GM12878 (cell line): ENCODE data around the gene CFP. TPM values are rescaled to one million over a fixed set of nuclear protein-coding genes. Genes with fewer than 3 reads are reported as not detected.

ENCODE experiments used
- ATAC-seq: fragments of 200-7000 bp; cut with Tn5 transposase; 3 replicates; pipeline ENCODE4 v1.9.1; 2020; ENCODE audit warnings: mild to moderate bottlenecking, moderate library complexity
- BruUV-seq: library from RNA; stranded (reverse); fragments of 400-500 nt; replicated peaks from 2 replicates; lab custom pipeline; 2021; lab: Mats Ljungman, UMichigan
- CTCF ChIA-PET: fragments of 300-600 bp; sonication (Branson Sonifier 250); formaldehyde crosslinking; extraction: SDS; loops from one replicate; lab custom pipeline; 2021; ENCODE audit warnings: inconsistent platforms; lab: Yijun Ruan, JAX
- POLR2A ChIA-PET: fragments of 350-600 bp; formaldehyde crosslinking; extraction: SDS; loops from one replicate; lab custom pipeline; 2021; ENCODE audit warnings: inconsistent platforms; lab: Charles Lee
- RAD21 ChIA-PET: fragments of 300-600 bp; sonication (Branson Sonifier 250); formaldehyde crosslinking; loops from one replicate; lab custom pipeline; 2023; ENCODE audit warnings: antibody characterized with exemption; ENCODE audit not compliant: unreplicated experiment; lab: Charles Lee
- SMC1A ChIA-PET: fragments of 300-600 bp; sonication (Branson Sonifier 250); formaldehyde crosslinking; loops from one replicate; lab custom pipeline; 2023; ENCODE audit not compliant: unreplicated experiment, uncharacterized antibody; lab: Charles Lee
- DNase-seq: peaks from one replicate; pipeline ENCODE4 v3.0.0-alpha.2; 2011; ENCODE audit warnings: low read depth, low spot score
- FAIRE-seq: peaks from 3 replicates; lab custom pipeline; 2011; peaks lifted over from hg19 to GRCh38; lab: Jason Lieb, UNC
- H2AFZ ChIP-seq: 2 replicates; pipeline ENCODE4 v1.6.0; 2011; ENCODE audit warnings: low read depth, low read length, control low read depth; ENCODE audit not compliant: control insufficient read depth
- H3K27ac ChIP-seq: 2 replicates; pipeline ENCODE4 v1.5.1; 2011; ENCODE audit warnings: control low read depth; ENCODE audit not compliant: control insufficient read depth, insufficient read depth
- H3K27me3 ChIP-seq, 2 experiments: replicated peaks in 1 of 2; 2 replicates each; pipeline versions ENCODE4 v1.6.0 to v1.6.1; 2011; ENCODE audit warnings: low read length in 1 of 2; ENCODE audit not compliant: control insufficient read depth in 2 of 2, insufficient read depth in 2 of 2
- H3K36me3 ChIP-seq, 2 experiments: 2 replicates each; pipeline ENCODE4 v1.5.1; 2011; ENCODE audit warnings: low read length in 1 of 2; ENCODE audit not compliant: control insufficient read depth in 2 of 2, insufficient read depth in 2 of 2
- H3K4me1 ChIP-seq: 2 replicates; pipeline ENCODE4 v1.6.1; 2011; ENCODE audit warnings: mild to moderate bottlenecking, low read length, moderate library complexity, mixed read lengths; ENCODE audit not compliant: control insufficient read depth, insufficient read depth
- H3K4me2 ChIP-seq: 2 replicates; pipeline ENCODE4 v1.6.0; 2011; ENCODE audit warnings: control low read depth; ENCODE audit not compliant: control insufficient read depth, insufficient read depth
- H3K4me3 ChIP-seq: fragments of 200-600 bp; sonication (generic); 2 replicates; pipeline ENCODE4 v1.5.1; 2016
- H3K79me2 ChIP-seq: 2 replicates; pipeline ENCODE4 v1.6.0; 2011; ENCODE audit warnings: low read length; ENCODE audit not compliant: control insufficient read depth, insufficient read depth
- H3K9ac ChIP-seq: 2 replicates; pipeline ENCODE4 v1.8.0; 2011; ENCODE audit warnings: low read length, control low read depth, mixed read lengths; ENCODE audit not compliant: control insufficient read depth, insufficient read depth
- H3K9me3 ChIP-seq: replicated peaks from 3 replicates; pipeline ENCODE4 v1.5.1; 2011; ENCODE audit warnings: mild to moderate bottlenecking, low read length; ENCODE audit not compliant: control insufficient read depth, insufficient read depth
- H4K20me1 ChIP-seq: 2 replicates; pipeline ENCODE4 v1.6.0; 2011; ENCODE audit not compliant: control insufficient read depth, insufficient read depth
- ATF7 ChIP-seq: fragments of 450-650 bp; IDR thresholded peaks from 2 replicates; pipeline ENCODE4 v1.6.1; 2016; ENCODE audit warnings: low read depth, mild to moderate bottlenecking
- CBFB ChIP-seq: IDR thresholded peaks from 2 replicates; pipeline ENCODE4 v1.6.1; 2016; ENCODE audit warnings: antibody characterized with exemption, low read depth
- EED ChIP-seq: sonication (generic); IDR thresholded peaks from 2 replicates; pipeline ENCODE4 v1.6.1; 2016; ENCODE audit warnings: antibody characterized with exemption, low read depth
- IKZF2 ChIP-seq, 2 experiments: fragments of 450-650 bp; IDR thresholded peaks; 2 replicates each; pipeline ENCODE4 v1.6.1; 2017; ENCODE audit warnings: mild to moderate bottlenecking in 2 of 2, moderate library complexity in 2 of 2
- JUND ChIP-seq: IDR thresholded peaks from 2 replicates; pipeline ENCODE4 v1.6.1; 2012; ENCODE audit warnings: low read depth, mild to moderate bottlenecking, low read length, improper control_type of control experiment, moderate library complexity
- MEF2A ChIP-seq: IDR thresholded peaks from 2 replicates; pipeline ENCODE4 v1.6.1; 2011; ENCODE audit warnings: low read depth, mild to moderate bottlenecking, low read length, moderate library complexity; ENCODE audit not compliant: insufficient read depth
- MTA3 ChIP-seq: IDR thresholded peaks from 2 replicates; pipeline ENCODE4 v1.6.1; 2012; ENCODE audit warnings: low read length, inconsistent platforms, borderline replicate concordance
- NFYB ChIP-seq: IDR thresholded peaks from 2 replicates; pipeline ENCODE4 v1.6.1; 2011; ENCODE audit warnings: low read depth, mild to moderate bottlenecking, low read length, improper control_type of control experiment, moderate library complexity; ENCODE audit not compliant: insufficient read depth
- RAD51 ChIP-seq: fragments of 450-650 bp; IDR thresholded peaks from 2 replicates; pipeline ENCODE4 v1.6.1; 2016; ENCODE audit warnings: moderate library complexity, mild to moderate bottlenecking, inconsistent platforms
- SPI1 ChIP-seq: IDR thresholded peaks from 2 replicates; pipeline ENCODE4 v1.6.1; 2011; ENCODE audit warnings: low read depth, mild to moderate bottlenecking, low read length, moderate library complexity, borderline replicate concordance; ENCODE audit not compliant: insufficient read depth
- TARDBP ChIP-seq: IDR thresholded peaks from 2 replicates; pipeline ENCODE4 v1.6.1; 2016; ENCODE audit warnings: borderline replicate concordance
- in situ Hi-C: fragments of 300-500 bp; cut with MboI; formaldehyde crosslinking; loops from 9 replicates; pipeline ENCODE4 v1.14.3; 2018; ENCODE audit warnings: mixed read lengths
- intact Hi-C: fragments of 100-400 bp; cut with micrococcal nuclease; formaldehyde crosslinking; loops from one replicate; pipeline ENCODE4 v1.14.2; 2022; ENCODE audit not compliant: unreplicated experiment
- polyA plus RNA-seq, 11 experiments: library from polyadenylated mRNA; depleted of rRNA in 4 of 11; unstranded in 6 of 11; stranded (reverse) in 5 of 11; fragments of >200 nt; fragmentation: Nextera tagmentation in 4 of 11; fragmentation: Illumina TruSeq in 1 of 11; extraction: Ambion mirVana in 4 of 11; extraction: Trizol in 1 of 11; gene quantifications; 1 replicate in 1 of 11; 2 replicates in 10 of 11; pipeline versions ENCODE4 v1.2.1 to v1.2.3, GENCODE V29; 2011 to 2016; ENCODE audit warnings: inconsistent platforms in 2 of 11, missing spikeins in 2 of 11, low read depth in 1 of 11
- total RNA-seq, 4 experiments: library from RNA; depleted of rRNA in 3 of 4; stranded (reverse); fragments of >200 nt in 3 of 4; fragmentation: Illumina TruSeq in 1 of 4; extraction: Trizol in 1 of 4; gene quantifications; 2 replicates each; pipeline versions ENCODE4 v1.2.1 to v1.2.3, GENCODE V29; 2013 to 2021
- TF ChIP-seq, protein P1 (sequence below): fragments of 450-650 bp; formaldehyde crosslinking; IDR thresholded peaks from 2 replicates; pipeline ENCODE4 v1.5.0; 2022; ENCODE audit warnings: mild to moderate bottlenecking, missing genetic modification characterization
- TF ChIP-seq, protein P2 (sequence below): IDR thresholded peaks from 2 replicates; pipeline ENCODE4 v1.6.1; 2011; ENCODE audit warnings: low read depth, low read length, improper control_type of control experiment, borderline replicate concordance

CFP gene
- total and polyA plus RNA-seq, 10 of the 15 experiments (the other 5 are each of a cell fraction or from before 2014, with no cell fraction given): 0.72 to 10.1 (median 2.8) TPM

DNA sequence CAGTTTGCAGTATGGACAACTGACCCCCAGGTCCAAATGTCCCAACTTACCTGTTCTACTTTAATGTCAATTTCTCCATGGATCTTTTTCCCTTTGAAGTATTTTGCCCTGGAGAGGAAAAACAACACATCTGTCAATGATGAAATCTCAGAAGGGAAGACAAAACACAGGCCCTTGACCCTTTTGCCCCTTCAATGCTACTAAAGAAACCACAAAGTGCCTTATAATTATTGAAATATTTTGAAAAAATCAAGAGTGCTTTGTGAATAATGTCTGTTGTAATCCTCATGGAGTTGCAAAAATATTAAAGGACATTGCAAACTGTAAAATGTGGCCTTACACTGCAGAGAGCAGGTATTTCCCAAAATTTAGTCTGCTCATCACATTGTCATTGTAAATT lies 22.6 kb downstream of the CFP start:
- Histone ChIP-seq H3K4me1 (no peaks in the 10 kb centered on the region), H3K27ac (no peak overlapping the region), H3K79me2 (no peaks in the 10 kb centered on the region), H3K4me3 (no peak overlapping the region), H3K27me3 (no peaks in the 10 kb centered on the region), H3K36me3 (no peaks in the 10 kb centered on the region), H3K9ac (no peak overlapping the region), H3K9me3 (no peaks in the 10 kb centered on the region), H2AFZ (no peak overlapping the region), H3K4me2 (no peak overlapping the region), H4K20me1 (no peaks in the 10 kb centered on the region)
- no TSS peak for BruUV-seq
- ATAC-seq (no peak), DNase-seq (no peak), FAIRE-seq (no peak)
- TF ChIP-seq, protein P1, sequence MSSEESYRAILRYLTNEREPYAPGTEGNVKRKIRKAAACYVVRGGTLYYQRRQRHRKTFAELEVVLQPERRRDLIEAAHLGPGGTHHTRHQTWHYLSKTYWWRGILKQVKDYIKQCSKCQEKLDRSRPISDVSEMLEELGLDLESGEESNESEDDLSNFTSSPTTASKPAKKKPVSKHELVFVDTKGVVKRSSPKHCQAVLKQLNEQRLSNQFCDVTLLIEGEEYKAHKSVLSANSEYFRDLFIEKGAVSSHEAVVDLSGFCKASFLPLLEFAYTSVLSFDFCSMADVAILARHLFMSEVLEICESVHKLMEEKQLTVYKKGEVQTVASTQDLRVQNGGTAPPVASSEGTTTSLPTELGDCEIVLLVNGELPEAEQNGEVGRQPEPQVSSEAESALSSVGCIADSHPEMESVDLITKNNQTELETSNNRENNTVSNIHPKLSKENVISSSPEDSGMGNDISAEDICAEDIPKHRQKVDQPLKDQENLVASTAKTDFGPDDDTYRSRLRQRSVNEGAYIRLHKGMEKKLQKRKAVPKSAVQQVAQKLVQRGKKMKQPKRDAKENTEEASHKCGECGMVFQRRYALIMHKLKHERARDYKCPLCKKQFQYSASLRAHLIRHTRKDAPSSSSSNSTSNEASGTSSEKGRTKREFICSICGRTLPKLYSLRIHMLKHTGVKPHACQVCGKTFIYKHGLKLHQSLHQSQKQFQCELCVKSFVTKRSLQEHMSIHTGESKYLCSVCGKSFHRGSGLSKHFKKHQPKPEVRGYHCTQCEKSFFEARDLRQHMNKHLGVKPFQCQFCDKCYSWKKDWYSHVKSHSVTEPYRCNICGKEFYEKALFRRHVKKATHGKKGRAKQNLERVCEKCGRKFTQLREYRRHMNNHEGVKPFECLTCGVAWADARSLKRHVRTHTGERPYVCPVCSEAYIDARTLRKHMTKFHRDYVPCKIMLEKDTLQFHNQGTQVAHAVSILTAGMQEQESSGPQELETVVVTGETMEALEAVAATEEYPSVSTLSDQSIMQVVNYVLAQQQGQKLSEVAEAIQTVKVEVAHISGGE (CRISPR knock-in tag): no peak
- TF ChIP-seq NFYB (no peak), JUND (no peak), MEF2A (no peak), TARDBP (no peak), MTA3 (no peak), RAD51 (no peak), EED (no peak), ATF7 (no peak), SPI1 (no peak), IKZF2 (IDR thresholded peaks at IDR 0.05) (no peak), CBFB (no peak)
- TF ChIP-seq, protein P2, sequence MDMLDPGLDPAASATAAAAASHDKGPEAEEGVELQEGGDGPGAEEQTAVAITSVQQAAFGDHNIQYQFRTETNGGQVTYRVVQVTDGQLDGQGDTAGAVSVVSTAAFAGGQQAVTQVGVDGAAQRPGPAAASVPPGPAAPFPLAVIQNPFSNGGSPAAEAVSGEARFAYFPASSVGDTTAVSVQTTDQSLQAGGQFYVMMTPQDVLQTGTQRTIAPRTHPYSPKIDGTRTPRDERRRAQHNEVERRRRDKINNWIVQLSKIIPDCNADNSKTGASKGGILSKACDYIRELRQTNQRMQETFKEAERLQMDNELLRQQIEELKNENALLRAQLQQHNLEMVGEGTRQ: no peak
- intact Hi-C loops (no loop called here), in situ Hi-C loops (no loop called here)
- ChIA-PET RAD21 (no interaction called here), CTCF (no interaction called here), POLR2A (interaction anchor here (0.7 kb wide), 1 partner anchor 13 kb away, joined by 3 read pairs; no protein-coding TSS in a partner anchor), SMC1A (no interaction called here)
